ENCODE data around the gene PPT2. TPM values are rescaled to one million over a fixed set of nuclear protein-coding genes. Genes with fewer than 3 reads are reported as not detected.

The PPT2 gene
- total and polyA plus RNA-seq, 2 experiments from 2014 or later = 27.2 to 34.3 TPM

- peaks cover 5% of the 10 kb centered on the region for H3K79me2 ChIP-seq
- no peaks in the 10 kb centered on the region for H3K36me3 ChIP-seq (replicated peaks; ENCODE audit: insufficient read depth, low read depth)
- H3K4me2 ChIP-seq = no peak overlapping the region
- TF ChIP-seq EZH2phosphoT487 (IDR thresholded peaks at IDR 0.05; ENCODE audit: low read depth, severe bottlenecking, unreplicated experiment) (no peak), EZH2 (IDR thresholded peaks at IDR 0.05; ENCODE audit: borderline replicate concordance) (no peak)
- TF ChIP-seq, protein P1, sequence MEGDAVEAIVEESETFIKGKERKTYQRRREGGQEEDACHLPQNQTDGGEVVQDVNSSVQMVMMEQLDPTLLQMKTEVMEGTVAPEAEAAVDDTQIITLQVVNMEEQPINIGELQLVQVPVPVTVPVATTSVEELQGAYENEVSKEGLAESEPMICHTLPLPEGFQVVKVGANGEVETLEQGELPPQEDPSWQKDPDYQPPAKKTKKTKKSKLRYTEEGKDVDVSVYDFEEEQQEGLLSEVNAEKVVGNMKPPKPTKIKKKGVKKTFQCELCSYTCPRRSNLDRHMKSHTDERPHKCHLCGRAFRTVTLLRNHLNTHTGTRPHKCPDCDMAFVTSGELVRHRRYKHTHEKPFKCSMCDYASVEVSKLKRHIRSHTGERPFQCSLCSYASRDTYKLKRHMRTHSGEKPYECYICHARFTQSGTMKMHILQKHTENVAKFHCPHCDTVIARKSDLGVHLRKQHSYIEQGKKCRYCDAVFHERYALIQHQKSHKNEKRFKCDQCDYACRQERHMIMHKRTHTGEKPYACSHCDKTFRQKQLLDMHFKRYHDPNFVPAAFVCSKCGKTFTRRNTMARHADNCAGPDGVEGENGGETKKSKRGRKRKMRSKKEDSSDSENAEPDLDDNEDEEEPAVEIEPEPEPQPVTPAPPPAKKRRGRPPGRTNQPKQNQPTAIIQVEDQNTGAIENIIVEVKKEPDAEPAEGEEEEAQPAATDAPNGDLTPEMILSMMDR (IDR thresholded peaks at IDR 0.05; ENCODE audit: poor library complexity) = no peak
- H3K4me1 ChIP-seq (ENCODE audit: insufficient read depth) = peaks cover 5% of the 10 kb centered on the region
- 97% methylated on average over 25 of the region's 30 CpGs for WGBS (ENCODE audit: low lambda C conversion rate, missing lambda C conversion rate)
- H4K20me1 ChIP-seq (ENCODE audit: insufficient read depth, poor library complexity, severe bottlenecking) = no peaks in the 10 kb centered on the region
- H3K9me3 ChIP-seq (ENCODE audit: low read depth) = no peaks in the 10 kb centered on the region
- H3K27me3 ChIP-seq = no peaks in the 10 kb centered on the region
- H3K9me2 ChIP-seq (replicated peaks; ENCODE audit: insufficient read depth) = no peaks in the 10 kb centered on the region
- peak overlapping the region; percentile 27 for H3K27ac ChIP-seq
- H3K4me3 ChIP-seq = no peak overlapping the region
- DNase-seq (ENCODE audit: low spot score) = no peak
- H2AFZ ChIP-seq = no peak overlapping the region
These were observed 12.6 kb downstream of the PPT2 start for GRCh38 chr6:32166411-32167061.

- DNase-seq (ENCODE audit: low spot score) = no peak
- Histone ChIP-seq H3K27ac (peak overlapping the region; percentile 67), H3K4me3 (no peak overlapping the region), H3K4me2 (no peak overlapping the region), H3K36me3 (replicated peaks; ENCODE audit: insufficient read depth, low read depth) (no peaks in the 10 kb centered on the region), H3K9me2 (replicated peaks; ENCODE audit: insufficient read depth) (no peaks in the 10 kb centered on the region), H3K9me3 (ENCODE audit: low read depth) (no peaks in the 10 kb centered on the region), H3K4me1 (ENCODE audit: insufficient read depth) (peaks cover 5% of the 10 kb centered on the region), H2AFZ (no peak overlapping the region), H3K27me3 (no peaks in the 10 kb centered on the region), H3K79me2 (peaks cover 12% of the 10 kb centered on the region), H4K20me1 (ENCODE audit: insufficient read depth, poor library complexity, severe bottlenecking) (no peaks in the 10 kb centered on the region)
- no peak for TF ChIP-seq EZH2 (IDR thresholded peaks at IDR 0.05; ENCODE audit: borderline replicate concordance)
- TF ChIP-seq, protein P1 (IDR thresholded peaks at IDR 0.05; ENCODE audit: poor library complexity) = no peak
- no peak for TF ChIP-seq EZH2phosphoT487 (IDR thresholded peaks at IDR 0.05; ENCODE audit: low read depth, severe bottlenecking, unreplicated experiment)
- 86% methylated on average over 32 of the region's 32 CpGs for WGBS (ENCODE audit: low lambda C conversion rate, missing lambda C conversion rate)
These were observed 13.3 kb downstream of the PPT2 start for GRCh38 chr6:32167154-32167760.

DNA sequence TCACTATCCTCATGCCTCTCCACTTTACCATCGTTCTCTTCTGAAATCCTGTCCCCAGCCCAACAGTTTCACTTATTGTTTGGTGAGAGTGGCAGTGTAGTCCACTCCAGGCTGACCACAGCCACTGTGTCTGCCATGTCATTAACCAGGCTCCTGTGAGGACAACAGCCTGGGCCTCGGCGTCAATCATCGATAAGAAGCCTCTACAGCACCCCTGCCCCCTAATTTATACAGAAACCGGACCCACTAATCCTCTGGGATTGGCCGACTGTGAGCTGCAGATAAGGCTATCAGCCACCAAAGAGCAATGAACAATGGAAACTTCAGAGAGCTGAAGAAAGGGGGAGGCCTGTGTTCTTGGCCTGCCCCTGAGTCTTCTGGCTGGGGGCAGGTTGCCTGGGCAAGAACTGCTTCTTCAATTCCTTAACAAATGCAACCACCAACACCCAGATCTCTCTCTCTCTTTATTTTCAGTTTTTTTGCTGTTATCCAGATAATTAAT is 13.9 kb downstream of the PPT2 start:
- Histone ChIP-seq H3K9me2 (replicated peaks; ENCODE audit: insufficient read depth) (no peaks in the 10 kb centered on the region), H3K27me3 (no peaks in the 10 kb centered on the region), H2AFZ (no peak overlapping the region), H3K79me2 (peaks cover 16% of the 10 kb centered on the region), H3K4me1 (ENCODE audit: insufficient read depth) (peaks cover 5% of the 10 kb centered on the region), H4K20me1 (ENCODE audit: insufficient read depth, poor library complexity, severe bottlenecking) (no peaks in the 10 kb centered on the region), H3K4me2 (no peak overlapping the region), H3K4me3 (no peak overlapping the region), H3K36me3 (replicated peaks; ENCODE audit: insufficient read depth, low read depth) (no peaks in the 10 kb centered on the region), H3K9me3 (ENCODE audit: low read depth) (no peaks in the 10 kb centered on the region), H3K27ac (peak overlapping the region; percentile 67)
- 52% methylated on average over 6 of the region's 6 CpGs for WGBS (ENCODE audit: low lambda C conversion rate, missing lambda C conversion rate)
- no peak for TF ChIP-seq EZH2phosphoT487 (IDR thresholded peaks at IDR 0.05; ENCODE audit: low read depth, severe bottlenecking, unreplicated experiment)
- TF ChIP-seq, protein P1 (IDR thresholded peaks at IDR 0.05; ENCODE audit: poor library complexity) = no peak
- DNase-seq (ENCODE audit: low spot score) = no peak
